ENCODE results near the gene DHX34. TPM values are rescaled to one million over a fixed set of nuclear protein-coding genes. Genes with fewer than 3 reads are reported as not detected.
"Not testable (repeated sequence)": the region's sequence is repeated elsewhere in the genome, so short reads cannot be mapped to it uniquely, and the experiment has no call there.

DHX34 gene
- total RNA-seq, 2 donors from 2014 or later: 20.4 to 21.3 TPM

DNA sequence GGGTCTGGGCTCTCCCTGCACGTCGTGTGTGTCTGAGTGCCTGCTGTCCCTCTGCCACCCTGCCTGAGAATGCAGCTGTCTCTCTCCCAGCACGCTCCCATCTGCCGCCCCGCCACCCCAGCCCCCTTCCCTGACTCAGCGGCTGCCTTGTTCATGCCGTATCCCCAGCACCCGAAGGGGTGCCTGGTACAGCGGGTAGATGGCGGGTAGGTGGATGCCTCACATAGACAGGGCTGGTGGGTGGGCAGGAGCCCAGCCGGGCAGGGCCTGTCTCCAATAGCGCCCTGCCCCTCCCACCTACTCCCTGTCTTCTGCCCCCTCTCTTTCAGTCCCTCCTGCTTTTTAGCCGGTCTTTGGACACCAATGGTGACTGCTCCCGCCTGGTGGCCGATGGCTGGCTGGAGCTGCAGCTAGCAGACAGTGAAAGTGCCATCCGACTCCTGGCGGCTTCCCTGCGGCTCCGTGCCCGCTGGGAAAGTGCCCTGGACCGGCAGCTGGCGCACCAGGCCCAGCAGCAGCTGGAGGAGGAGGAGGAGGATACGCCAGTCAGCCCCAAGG, 30.3 kb downstream of the DHX34 start:
- ATAC-seq (ENCODE audit: insufficient number of reproducible peaks, low FRiP score, low read depth): no peak
- Histone ChIP-seq H3K4me3 (no peak overlapping the region), H3K27me3 (replicated peaks; ENCODE audit: insufficient read depth) (no peaks in the 10 kb centered on the region), H3K9me3 (no peaks in the 10 kb centered on the region), H3K27ac (no peak overlapping the region), H3K4me1 (ENCODE audit: control insufficient read depth in 1 of 2, low read depth in 2 of 2) (no peaks in the 10 kb centered on the region), H3K36me3 (peaks cover 55% of the 10 kb centered on the region)
- no peak for TF ChIP-seq CTCF (IDR thresholded peaks at IDR 0.05)
- DNase-seq (ENCODE audit: low spot score): no peak

- ATAC-seq (ENCODE audit: insufficient number of reproducible peaks, low FRiP score, low read depth): no peak
Observed at GRCh38 chr19:47380559-47380958, 31.4 kb downstream of the DHX34 start.

GRCh38 chr19:47381121-47381520, 32.0 kb downstream of the DHX34 start:
- H3K36me3 ChIP-seq: peaks cover 40% of the 10 kb centered on the region
- no peaks in the 10 kb centered on the region for H3K4me1 ChIP-seq (ENCODE audit: control insufficient read depth in 1 of 2, low read depth in 2 of 2)
- no peak overlapping the region for H3K4me3 ChIP-seq
- ATAC-seq (ENCODE audit: insufficient number of reproducible peaks, low FRiP score, low read depth) (no peak), DNase-seq (ENCODE audit: low spot score) (no peak)
- no peaks in the 10 kb centered on the region for H3K27me3 ChIP-seq (replicated peaks; ENCODE audit: insufficient read depth)
- no peak overlapping the region for H3K27ac ChIP-seq
- no peaks in the 10 kb centered on the region for H3K9me3 ChIP-seq
- no peak for TF ChIP-seq CTCF (IDR thresholded peaks at IDR 0.05)

More at GRCh38 chr19:47380559-47380958, 31.4 kb downstream of the DHX34 start:
- no peaks in the 10 kb centered on the region for H3K27me3 ChIP-seq (replicated peaks; ENCODE audit: insufficient read depth)
- H3K36me3 ChIP-seq: peaks cover 46% of the 10 kb centered on the region
- no peak overlapping the region for H3K27ac ChIP-seq
- no peaks in the 10 kb centered on the region for H3K9me3 ChIP-seq
- H3K4me3 ChIP-seq: no peak overlapping the region
- no peak for TF ChIP-seq CTCF (IDR thresholded peaks at IDR 0.05)
- DNase-seq (ENCODE audit: low spot score): no peak
- no peaks in the 10 kb centered on the region for H3K4me1 ChIP-seq (ENCODE audit: control insufficient read depth in 1 of 2, low read depth in 2 of 2)

GRCh38 chr19:47381653-47382279, 32.7 kb downstream of the DHX34 start:
- peaks cover 33% of the 10 kb centered on the region for H3K36me3 ChIP-seq
- H3K4me3 ChIP-seq: no peak overlapping the region
- no peak for ATAC-seq (ENCODE audit: insufficient number of reproducible peaks, low FRiP score, low read depth)

DNA sequence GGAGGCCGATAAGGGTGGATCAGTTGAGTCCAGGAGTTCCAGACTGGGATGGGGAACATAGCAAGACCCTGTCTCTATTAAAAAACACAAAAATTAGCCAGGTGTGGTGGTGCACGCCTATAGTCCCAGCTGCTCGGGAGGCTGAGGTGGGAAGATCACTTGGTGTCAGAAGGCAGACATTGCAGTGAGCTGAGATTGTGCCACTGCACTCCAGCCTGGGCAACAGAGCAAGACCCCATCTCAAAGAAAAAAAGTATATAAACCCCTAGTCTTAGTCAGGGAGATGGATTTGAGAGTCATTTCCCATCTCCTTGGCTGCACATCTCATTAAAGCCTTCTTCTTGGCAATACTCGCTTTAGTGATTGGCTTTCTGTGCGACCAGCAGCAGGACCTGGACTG, 34.8 kb downstream of the DHX34 start:
- not testable (repeated sequence) for H3K27me3 ChIP-seq (replicated peaks; ENCODE audit: insufficient read depth); H3K27ac ChIP-seq; DNase-seq (ENCODE audit: low spot score); H3K4me3 ChIP-seq; H3K4me1 ChIP-seq (ENCODE audit: control insufficient read depth in 1 of 2, low read depth in 2 of 2); ATAC-seq (ENCODE audit: insufficient number of reproducible peaks, low FRiP score, low read depth); H3K9me3 ChIP-seq
- H3K36me3 ChIP-seq: peaks cover 30% of the 10 kb centered on the region

More at GRCh38 chr19:47381653-47382279, 32.7 kb downstream of the DHX34 start:
- no peak for DNase-seq (ENCODE audit: low spot score)
- Histone ChIP-seq H3K27ac (no peak overlapping the region), H3K4me1 (ENCODE audit: control insufficient read depth in 1 of 2, low read depth in 2 of 2) (no peaks in the 10 kb centered on the region), H3K27me3 (replicated peaks; ENCODE audit: insufficient read depth) (no peaks in the 10 kb centered on the region), H3K9me3 (no peaks in the 10 kb centered on the region)
- no peak for TF ChIP-seq CTCF (IDR thresholded peaks at IDR 0.05)

- DNase-seq (ENCODE audit: low spot score); H3K4me1 ChIP-seq (ENCODE audit: control insufficient read depth in 1 of 2, low read depth in 2 of 2); H3K4me3 ChIP-seq; H3K9me3 ChIP-seq; ATAC-seq (ENCODE audit: insufficient number of reproducible peaks, low FRiP score, low read depth); H3K27ac ChIP-seq; H3K27me3 ChIP-seq (replicated peaks; ENCODE audit: insufficient read depth): not testable (repeated sequence)
- H3K36me3 ChIP-seq: peaks cover 27% of the 10 kb centered on the region
Observed at GRCh38 chr19:47384533-47384932, 35.4 kb downstream of the DHX34 start.

DNA sequence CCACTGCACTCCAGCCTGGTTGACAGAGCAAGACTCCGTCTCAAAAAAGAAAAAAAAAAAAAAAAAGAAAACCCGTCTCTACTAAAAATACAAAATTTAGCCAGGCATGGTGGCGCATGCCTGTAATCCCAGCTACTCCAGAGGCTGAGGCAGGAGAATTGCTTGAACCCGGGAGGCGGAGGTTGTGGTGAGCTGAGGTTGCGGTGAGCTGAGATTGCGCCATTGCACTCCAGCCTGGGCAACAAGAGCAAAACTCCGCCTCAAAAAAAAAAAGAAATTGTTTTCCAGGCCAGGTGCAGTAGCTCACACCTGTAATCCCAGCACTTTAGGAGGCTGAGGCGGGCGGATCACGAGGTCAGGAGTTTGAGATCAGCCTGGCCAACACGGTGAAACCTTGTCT, 37.5 kb downstream of the DHX34 start:
- ATAC-seq (ENCODE audit: insufficient number of reproducible peaks, low FRiP score, low read depth); H3K9me3 ChIP-seq; H3K36me3 ChIP-seq; H3K27me3 ChIP-seq (replicated peaks; ENCODE audit: insufficient read depth); H3K4me1 ChIP-seq (ENCODE audit: control insufficient read depth in 1 of 2, low read depth in 2 of 2); H3K4me3 ChIP-seq; H3K27ac ChIP-seq; DNase-seq (ENCODE audit: low spot score): not testable (repeated sequence)

GRCh38 chr19:47387623-47388022, 38.5 kb downstream of the DHX34 start:
- not testable (repeated sequence) for H3K4me1 ChIP-seq (ENCODE audit: control insufficient read depth in 1 of 2, low read depth in 2 of 2); H3K4me3 ChIP-seq; H3K36me3 ChIP-seq; H3K27ac ChIP-seq; DNase-seq (ENCODE audit: low spot score); H3K9me3 ChIP-seq; ATAC-seq (ENCODE audit: insufficient number of reproducible peaks, low FRiP score, low read depth); H3K27me3 ChIP-seq (replicated peaks; ENCODE audit: insufficient read depth)

GRCh38 chr19:47388721-47389120, 39.6 kb downstream of the DHX34 start:
- H3K4me3 ChIP-seq; H3K4me1 ChIP-seq (ENCODE audit: control insufficient read depth in 1 of 2, low read depth in 2 of 2); H3K27me3 ChIP-seq (replicated peaks; ENCODE audit: insufficient read depth); H3K27ac ChIP-seq; DNase-seq (ENCODE audit: low spot score); ATAC-seq (ENCODE audit: insufficient number of reproducible peaks, low FRiP score, low read depth); H3K9me3 ChIP-seq; H3K36me3 ChIP-seq: not testable (repeated sequence)
